Small intestine (tissue), 7 donors: ENCODE measurements around the gene GNPTAB. TPM values are rescaled to one million over a fixed set of nuclear protein-coding genes. Genes with fewer than 3 reads are reported as not detected.
"Not testable (repeated sequence)": the region's sequence is repeated elsewhere in the genome, so short reads cannot be mapped to it uniquely, and the experiment has no call there.

Experiments
- DNase-seq, 2 donors: peaks; one replicate each; pipeline versions ENCODE4 v3.0.0 to v3.0.0-alpha.2; 2013
- FAIRE-seq: peaks from 2 replicates; lab custom pipeline; 2012; peaks lifted over from hg19 to GRCh38; lab: Jason Lieb, UNC
- H3K27ac ChIP-seq, 3 donors: one replicate each; pipeline ENCODE4 v1.5.1; 2013; ENCODE audit warnings: low read length in 2 of 3, mild to moderate bottlenecking in 2 of 3, control low read depth in 1 of 3, inconsistent platforms in 1 of 3, low read depth in 1 of 3, moderate library complexity in 1 of 3
- H3K27me3 ChIP-seq, 3 donors: one replicate each; pipeline ENCODE4 v1.6.1; 2013; ENCODE audit warnings: low read length in 3 of 3, inconsistent platforms in 1 of 3; ENCODE audit not compliant: control insufficient read depth in 3 of 3, insufficient read depth in 3 of 3
- H3K36me3 ChIP-seq, 3 donors: one replicate each; pipeline ENCODE4 v1.6.1; 2013; ENCODE audit warnings: low read length in 3 of 3, inconsistent platforms in 1 of 3, low read depth in 1 of 3, mild to moderate bottlenecking in 1 of 3, moderate library complexity in 1 of 3; ENCODE audit not compliant: control insufficient read depth in 3 of 3, insufficient read depth in 2 of 3
- H3K4me1 ChIP-seq, 3 donors: one replicate each; pipeline ENCODE4 v1.6.1; 2013; ENCODE audit warnings: low read length in 2 of 3, inconsistent platforms in 1 of 3, low read depth in 1 of 3, mild to moderate bottlenecking in 1 of 3, moderate library complexity in 1 of 3; ENCODE audit not compliant: control insufficient read depth in 3 of 3, insufficient read depth in 2 of 3
- H3K4me3 ChIP-seq, 3 donors: one replicate each; pipeline ENCODE4 v1.5.1; 2013; ENCODE audit warnings: low read length in 3 of 3, control low read depth in 1 of 3, inconsistent platforms in 1 of 3, low read depth in 1 of 3, mild to moderate bottlenecking in 1 of 3, moderate library complexity in 1 of 3
- H3K9me3 ChIP-seq, 2 donors: one replicate each; pipeline ENCODE4 v1.6.1; 2013; ENCODE audit warnings: low read depth in 1 of 2, low read length in 1 of 2; ENCODE audit not compliant: control insufficient read depth in 2 of 2, insufficient read depth in 1 of 2
- WGBS, 3 donors: extraction: QIAGEN DNeasy Blood & Tissue Kit; methylation state at CpG; one replicate each; pipeline ENCODE4 v1.1.7; 2013; 5-methylcytosine and 5-hydroxymethylcytosine counted together
- polyA plus RNA-seq, 4 donors: library from polyadenylated mRNA; stranded (reverse) in 3 of 4; unstranded in 1 of 4; fragments of 200-250 nt in 3 of 4; fragments of 120-200 nt in 1 of 4; gene quantifications; one replicate each; pipeline versions ENCODE4 v1.2.1 to v1.2.3, GENCODE V29; 2013
- donor health status: healthy with polysubstance abuse.
- donor health status: control.
- donor health status: control.
- donor health status: Bipolar disorder and iron deficiency.
- donor health status: healthy.

The GNPTAB gene
- polyA plus RNA-seq, 4 donors: 6.8 to 37.0 (median 12.6) TPM

DNA sequence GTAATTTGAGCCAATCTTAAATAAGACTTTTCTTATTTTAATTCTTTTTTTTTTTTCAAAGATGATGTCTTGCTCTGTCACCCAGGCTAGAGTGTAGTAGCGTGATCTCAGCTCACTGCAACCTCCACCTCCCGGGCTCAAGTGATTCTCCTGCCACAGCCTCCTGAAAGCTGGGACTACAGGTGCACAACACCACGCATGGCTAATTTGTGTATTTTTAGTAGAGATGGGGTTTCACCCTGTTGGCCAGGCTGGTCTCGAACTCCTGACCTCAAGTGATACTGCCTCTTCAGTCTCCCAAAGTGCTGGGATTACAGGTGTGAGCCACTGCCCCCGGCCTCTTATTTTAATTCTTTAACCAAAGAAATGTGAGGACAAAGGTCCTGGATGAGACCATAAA lies 25.9 kb upstream of the GNPTAB start:
- H3K27me3 ChIP-seq, DNase-seq, H3K9me3 ChIP-seq, H3K36me3 ChIP-seq, FAIRE-seq, H3K4me1 ChIP-seq, H3K4me3 ChIP-seq, H3K27ac ChIP-seq: not testable (repeated sequence)
- 62 to 79% (median 73%) methylated on average over 5 of the region's 5 CpGs for WGBS, 3 donors

DNA sequence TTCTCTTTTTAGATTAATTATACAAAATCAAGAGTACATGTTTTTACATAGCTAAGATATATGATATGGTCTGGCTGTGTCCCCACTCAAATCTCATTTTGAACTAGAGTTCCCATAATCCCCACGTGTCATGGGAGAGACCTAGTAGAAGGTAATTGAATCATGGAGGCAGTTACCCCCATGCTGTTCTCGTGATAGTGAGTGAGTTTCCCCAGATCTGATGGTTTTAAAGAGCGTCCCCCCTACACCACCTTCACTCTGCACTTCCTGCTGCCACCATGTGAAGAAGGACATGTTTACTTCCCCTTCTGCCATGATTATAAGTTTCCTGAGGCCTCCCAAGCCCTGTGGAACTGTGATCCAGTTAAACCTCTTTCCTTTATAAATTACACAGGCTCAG lies 25.2 kb upstream of the GNPTAB start:
- Histone ChIP-seq H3K9me3 (no peaks in the 10 kb centered on the region), H3K36me3 (no peaks in the 10 kb centered on the region), H3K4me1 (peaks cover 0 to 6% (median 0%) of the 10 kb centered on the region in 3 donors), H3K4me3 (no peak overlapping the region), H3K27me3 (no peaks in the 10 kb centered on the region), H3K27ac (no peak overlapping the region)
- 76 to 91% (median 84%) methylated on average over 3 of the region's 3 CpGs for whole genome bisulfite sequencing, 3 donors
- FAIRE-seq: no peak
- no peak for DNase-seq

DNA sequence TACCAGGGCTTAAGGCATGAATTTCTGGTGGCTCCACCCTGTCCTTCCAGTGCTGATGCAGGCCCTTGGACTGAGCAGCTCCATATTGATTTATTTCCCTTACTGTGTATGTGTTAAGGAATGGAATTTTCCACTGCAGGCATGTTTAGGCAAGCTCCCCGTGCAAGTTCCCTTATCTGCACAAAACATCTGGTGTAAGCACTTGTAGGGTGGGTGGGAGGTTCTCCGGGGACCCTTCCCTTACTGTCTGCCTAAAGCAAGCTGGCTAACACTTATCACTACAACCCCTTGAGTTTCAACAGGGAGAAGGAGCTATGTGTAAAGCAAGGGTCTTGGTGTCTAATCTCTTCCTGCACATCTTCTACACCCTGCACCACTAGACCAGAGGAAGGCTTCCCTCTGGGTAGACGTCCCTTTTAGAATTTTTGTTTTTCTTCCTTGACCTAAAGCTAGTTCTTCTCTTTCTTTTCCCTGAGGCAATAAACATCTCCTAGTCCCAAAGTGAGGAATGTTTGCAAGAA lies 24.7 kb upstream of the GNPTAB start:
- no peak for FAIRE-seq

DNA sequence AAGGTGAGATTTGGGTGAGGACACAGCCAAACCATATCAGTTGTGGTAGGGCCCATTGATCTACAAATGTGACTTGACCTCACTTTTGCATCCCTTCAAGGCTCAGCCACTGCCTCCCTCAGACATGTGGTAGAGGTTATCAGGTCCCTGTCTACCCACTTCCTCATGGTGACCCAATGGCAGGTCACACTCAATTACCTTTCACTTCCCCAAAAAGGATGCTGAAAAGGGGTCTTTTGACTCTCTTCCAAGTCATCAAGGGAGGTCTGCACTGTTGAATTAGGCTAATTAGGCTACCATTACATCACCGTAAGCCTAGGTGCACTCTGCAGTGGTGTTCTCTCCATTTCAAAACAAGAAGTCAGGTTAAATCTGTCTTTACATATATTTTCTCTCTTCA lies 24.0 kb upstream of the GNPTAB start:
- peaks cover 0 to 6% (median 0%) of the 10 kb centered on the region in 3 donors for H3K4me1 ChIP-seq
- H3K27me3 ChIP-seq: no peaks in the 10 kb centered on the region
- FAIRE-seq (no peak), DNase-seq (no peak)
- no peak overlapping the region for H3K4me3 ChIP-seq
- H3K9me3 ChIP-seq: no peaks in the 10 kb centered on the region
- no peaks in the 10 kb centered on the region for H3K36me3 ChIP-seq
- no peak overlapping the region for H3K27ac ChIP-seq
- 88 to 100% (median 100%) methylated on average over 1 of the region's 1 CpG for WGBS, 3 donors

More for the DNA sequence above, 24.7 kb upstream of the GNPTAB start:
- WGBS, 3 donors: 29 to 41% (median 41%) methylated on average over 3 of the region's 3 CpGs
- Histone ChIP-seq H3K4me3 (no peak overlapping the region), H3K27ac (no peak overlapping the region), H3K9me3 (no peaks in the 10 kb centered on the region), H3K27me3 (no peaks in the 10 kb centered on the region), H3K4me1 (peaks cover 0 to 6% (median 0%) of the 10 kb centered on the region in 3 donors), H3K36me3 (no peaks in the 10 kb centered on the region)
- no peak for DNase-seq

DNA sequence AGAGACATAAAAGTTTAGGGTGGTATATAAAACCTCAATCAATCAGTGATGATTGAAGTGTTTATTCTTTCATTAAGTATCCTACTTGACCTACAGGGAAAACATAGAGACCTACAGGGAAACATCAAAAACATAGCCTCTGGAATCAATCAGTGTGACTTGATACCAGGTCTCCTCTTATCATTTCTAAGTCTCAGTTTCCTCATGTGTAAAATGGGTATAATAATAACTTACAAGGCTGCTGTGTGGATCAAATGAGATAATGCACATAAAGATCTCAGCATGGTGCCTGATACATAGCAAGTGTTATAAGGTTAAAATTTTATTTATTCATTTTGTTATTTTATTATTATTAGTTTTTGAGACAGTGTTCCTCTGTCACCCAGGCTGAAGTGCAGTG lies 22.2 kb upstream of the GNPTAB start:
- DNase-seq (no peak), FAIRE-seq (no peak)
- no peak overlapping the region for H3K27ac ChIP-seq
- no peaks in the 10 kb centered on the region for H3K36me3 ChIP-seq
- peaks cover 0 to 6% (median 0%) of the 10 kb centered on the region in 3 donors for H3K4me1 ChIP-seq
- no peaks in the 10 kb centered on the region for H3K9me3 ChIP-seq
- no peaks in the 10 kb centered on the region for H3K27me3 ChIP-seq
- H3K4me3 ChIP-seq: no peak overlapping the region

- H3K4me1 ChIP-seq: no peaks in the 10 kb centered on the region
- 81 to 88% (median 88%) methylated on average over 1 of the region's 1 CpG for WGBS, 3 donors
- FAIRE-seq (no peak), DNase-seq (no peak)
- H3K36me3 ChIP-seq: no peaks in the 10 kb centered on the region
- H3K9me3 ChIP-seq: no peaks in the 10 kb centered on the region
- H3K27ac ChIP-seq: no peak overlapping the region
- no peaks in the 10 kb centered on the region for H3K27me3 ChIP-seq
- no peak overlapping the region for H3K4me3 ChIP-seq
These were observed 19.4 kb upstream of the GNPTAB start for GRCh38 chr12:101850199-101850598.

GRCh38 chr12:101847325-101847724 lies 16.6 kb upstream of the GNPTAB start:
- H3K4me1 ChIP-seq: no peaks in the 10 kb centered on the region
- H3K27me3 ChIP-seq: no peaks in the 10 kb centered on the region
- no peaks in the 10 kb centered on the region for H3K36me3 ChIP-seq
- H3K9me3 ChIP-seq: no peaks in the 10 kb centered on the region
- DNase-seq (no peak), FAIRE-seq (no peak)
- no peak overlapping the region for H3K4me3 ChIP-seq
- no peak overlapping the region for H3K27ac ChIP-seq
- WGBS, 3 donors: 55 to 73% (median 62%) methylated on average over 5 of the region's 5 CpGs

DNA sequence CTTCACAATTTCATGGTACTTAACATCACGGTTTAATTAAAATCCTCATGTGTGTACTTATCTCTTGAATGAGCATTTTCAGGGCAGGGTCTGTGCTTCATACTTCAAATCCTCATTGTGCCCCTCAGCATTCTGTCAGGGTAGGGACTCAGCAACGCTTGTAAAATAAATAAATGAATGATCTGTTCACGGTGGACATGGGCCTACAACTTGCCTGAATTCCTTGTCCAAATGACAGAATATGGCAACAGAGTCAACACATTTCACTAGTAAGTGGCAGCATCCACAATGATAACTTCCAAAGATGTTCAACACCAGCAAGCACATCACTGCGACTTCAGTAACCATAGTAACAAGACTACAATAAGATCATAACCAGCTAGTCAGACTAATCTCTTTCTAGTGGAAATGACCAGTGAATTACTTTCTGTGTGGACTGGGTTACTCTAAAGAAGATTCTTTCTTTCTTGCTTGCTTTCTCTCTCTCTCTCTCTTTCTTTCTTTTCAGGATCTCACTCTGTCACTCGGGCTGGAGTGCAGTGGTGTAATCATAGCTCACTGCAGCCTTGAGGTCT lies 14.5 kb upstream of the GNPTAB start:
- no peaks in the 10 kb centered on the region for H3K9me3 ChIP-seq
- no peak overlapping the region for H3K4me3 ChIP-seq
- no peaks in the 10 kb centered on the region for H3K4me1 ChIP-seq
- DNase-seq (no peak), FAIRE-seq (no peak)
- 70 to 82% (median 79%) methylated on average over 5 of the region's 5 CpGs for WGBS, 3 donors
- H3K36me3 ChIP-seq: no peaks in the 10 kb centered on the region
- H3K27ac ChIP-seq: no peak overlapping the region
- H3K27me3 ChIP-seq: no peaks in the 10 kb centered on the region

DNA sequence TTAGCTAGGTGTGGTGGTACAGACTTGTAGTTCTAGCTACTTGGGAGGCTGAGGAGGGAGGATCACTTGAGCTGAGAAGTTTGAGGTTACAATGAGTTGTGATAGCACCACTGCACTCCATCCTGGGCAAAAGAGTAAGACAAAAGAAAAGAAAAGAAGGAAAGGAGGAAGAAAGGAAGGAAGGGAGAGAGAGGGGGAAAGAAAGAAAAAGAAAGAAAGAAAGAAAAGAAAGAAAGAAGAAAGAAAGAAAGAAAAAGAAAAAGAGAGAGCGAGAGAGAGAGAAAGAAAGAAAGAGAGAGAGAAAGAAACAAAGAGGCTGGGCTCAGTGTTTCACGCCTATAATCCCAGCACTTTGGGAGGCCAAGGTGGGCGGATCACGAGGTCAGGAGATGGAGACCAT lies 10.3 kb upstream of the GNPTAB start:
- Histone ChIP-seq H3K27ac (no peak overlapping the region), H3K9me3 (no peaks in the 10 kb centered on the region), H3K27me3 (no peaks in the 10 kb centered on the region), H3K36me3 (no peaks in the 10 kb centered on the region), H3K4me3 (no peak overlapping the region), H3K4me1 (no peaks in the 10 kb centered on the region)
- 85 to 90% (median 89%) methylated on average over 4 of the region's 4 CpGs for WGBS, 3 donors
- FAIRE-seq (no peak), DNase-seq (no peak)
